Measurements from ENCODE around the gene THAP6. TPM values are rescaled to one million over a fixed set of nuclear protein-coding genes. Genes with fewer than 3 reads are reported as not detected.
"Not testable (repeated sequence)": the region's sequence is repeated elsewhere in the genome, so short reads cannot be mapped to it uniquely, and the experiment has no call there.

THAP6 gene
- total RNA-seq: 15.7 TPM
- long read RNA-seq, transcript THAP6-201 (5 exons, 3,549 nt): major isoform, 18 of 28 reads
- long read RNA-seq, partial matches to known transcripts: 0 of 28 reads
- long read RNA-seq, other reads (novel, unspliced or antisense): 7 of 28 reads

GRCh38 chr4:75514131-75514948, at the start of gene THAP6, which contains the start of gene RCHY1:
TSS of gene THAP6 (plus strand) at chr4:75514473. CDS start at chr4:75515453, 980 bp downstream.
TSS of gene RCHY1 (minus strand) at chr4:75514403. CDS start at chr4:75514286, 117 bp downstream.
- DNase-seq (ENCODE audit: low spot score): peak; percentile 97

- no peak for DNase-seq (ENCODE audit: low spot score)
Measured at GRCh38 chr4:75469896-75470295, 44.4 kb upstream of the THAP6 start.

- DNase-seq (ENCODE audit: low spot score): no peak
Measured at GRCh38 chr4:75470738-75471137, 43.5 kb upstream of the THAP6 start.

- no peak for DNase-seq (ENCODE audit: low spot score)
Measured at GRCh38 chr4:75477201-75477600, 37.1 kb upstream of the THAP6 start.

GRCh38 chr4:75484190-75484589, 30.1 kb upstream of the THAP6 start:
- DNase-seq (ENCODE audit: low spot score): no peak

- no peak for DNase-seq (ENCODE audit: low spot score)
Measured at GRCh38 chr4:75490155-75490554, 24.1 kb upstream of the THAP6 start.

- DNase-seq (ENCODE audit: low spot score): no peak
Measured at GRCh38 chr4:75494563-75494962, 19.7 kb upstream of the THAP6 start.

- no peak for DNase-seq (ENCODE audit: low spot score)
Measured at GRCh38 chr4:75495476-75495875, 18.8 kb upstream of the THAP6 start.

- DNase-seq (ENCODE audit: low spot score): no peak
Measured at GRCh38 chr4:75496406-75496805, 17.9 kb upstream of the THAP6 start.

GRCh38 chr4:75497133-75497532, 17.1 kb upstream of the THAP6 start:
- no peak for DNase-seq (ENCODE audit: low spot score)

GRCh38 chr4:75498041-75498440, 16.2 kb upstream of the THAP6 start:
- DNase-seq (ENCODE audit: low spot score): no peak

- no peak for DNase-seq (ENCODE audit: low spot score)
Measured at GRCh38 chr4:75499900-75500299, 14.4 kb upstream of the THAP6 start.

GRCh38 chr4:75502671-75503070, 11.6 kb upstream of the THAP6 start:
- no peak for DNase-seq (ENCODE audit: low spot score)

- DNase-seq (ENCODE audit: low spot score): no peak
Measured at GRCh38 chr4:75505630-75506029, 8.6 kb upstream of the THAP6 start.

GRCh38 chr4:75509592-75509991, 4.7 kb upstream of the THAP6 start:
- DNase-seq (ENCODE audit: low spot score): not testable (repeated sequence)

GRCh38 chr4:75511841-75512240, 2.4 kb upstream of the THAP6 start:
- no peak for DNase-seq (ENCODE audit: low spot score)

- no peak for DNase-seq (ENCODE audit: low spot score)
Measured at GRCh38 chr4:75512386-75513211, 1.7 kb upstream of the THAP6 start.

- no peak for DNase-seq (ENCODE audit: low spot score)
Measured at GRCh38 chr4:75513526-75514130, 645 bp upstream of the THAP6 start.

GRCh38 chr4:75514949-75515612, 808 bp downstream of the THAP6 start:
- DNase-seq (ENCODE audit: low spot score): no peak

GRCh38 chr4:75516144-75516543, 1.9 kb downstream of the THAP6 start:
- no peak for DNase-seq (ENCODE audit: low spot score)

GRCh38 chr4:75519452-75519851, 5.2 kb downstream of the THAP6 start:
- DNase-seq (ENCODE audit: low spot score): not testable (repeated sequence)

Measured in mesenteric fat pad (tissue), 1 donor.